Fibroblast of the aortic adventitia (primary cell): ENCODE data around the gene ACSF3. TPM values are rescaled to one million over a fixed set of nuclear protein-coding genes. Genes with fewer than 3 reads are reported as not detected.

Experiments used
- DNase-seq: peaks from one replicate; pipeline ENCODE4 v3.0.0-alpha.2; 2010; ENCODE audit warnings: low read depth
- H3K4me3 ChIP-seq: 2 replicates; pipeline ENCODE4 v1.5.1; 2011; ENCODE audit warnings: low read depth, mild to moderate bottlenecking, control low read depth, low read length, moderate library complexity
- CTCF ChIP-seq: IDR thresholded peaks from 2 replicates; pipeline ENCODE4 v1.5.1; 2011; ENCODE audit warnings: mild to moderate bottlenecking, low read length, control low read depth, inconsistent platforms; ENCODE audit not compliant: insufficient read depth
- total RNA-seq: library from RNA; depleted of rRNA; stranded (reverse); fragments of >200 nt; gene quantifications from 2 replicates; pipeline ENCODE4 v1.2.3, GENCODE V29; 2012; ENCODE audit warnings: low replicate concordance

ACSF3 gene
- total RNA-seq, 1 donor: 17.6 TPM

- no peak overlapping the region for H3K4me3 ChIP-seq
- no peak for DNase-seq
- no peak for TF ChIP-seq CTCF
Measured at GRCh38 chr16:89197033-89197632, 103.5 kb downstream of the ACSF3 start.

- H3K4me3 ChIP-seq: no peak overlapping the region
- no peak for DNase-seq
- TF ChIP-seq CTCF: no peak
Measured at GRCh38 chr16:89197633-89198416, 104.2 kb downstream of the ACSF3 start.

GRCh38 chr16:89198417-89199240 is 105.0 kb downstream of the ACSF3 start:
- no peak for TF ChIP-seq CTCF
- DNase-seq: no peak

GRCh38 chr16:89199241-89200123 is 105.8 kb downstream of the ACSF3 start:
- no peak for DNase-seq
- no peak for TF ChIP-seq CTCF
- no peak overlapping the region for H3K4me3 ChIP-seq

More at GRCh38 chr16:89198417-89199240, 105.0 kb downstream of the ACSF3 start:
- H3K4me3 ChIP-seq: no peak overlapping the region

- H3K4me3 ChIP-seq: peak within 1 kb of the TSS; percentile 54
Measured at GRCh38 chr16:89200124-89200849, 106.6 kb downstream of the ACSF3 start, which contains the start of gene SLC22A31. Gene SLC22A31 (minus strand): TSS chr16:89200537. CDS start chr16:89200501, 36 bp downstream.

More at GRCh38 chr16:89200124-89200849, 106.6 kb downstream of the ACSF3 start, which contains the start of gene SLC22A31:
- no peak for TF ChIP-seq CTCF
- DNase-seq: no peak
